A673 (cell line): ENCODE results near the gene PTPA. TPM values are rescaled to one million over a fixed set of nuclear protein-coding genes. Genes with fewer than 3 reads are reported as not detected.

Experiments
- BruUV-seq: library from RNA; stranded (reverse); fragments of 400-500 nt; replicated peaks from 2 replicates; lab custom pipeline; 2021; lab: Mats Ljungman, UMichigan
- CTCF ChIA-PET: fragments of 300-600 bp; sonication (Branson Sonifier 250); formaldehyde crosslinking; loops from one replicate; lab custom pipeline; 2022; ENCODE audit warnings: antibody characterized with exemption; lab: Charles Lee
- POLR2A ChIA-PET: fragments of 300-600 bp; sonication (Branson Sonifier 250); formaldehyde crosslinking; loops from one replicate; lab custom pipeline; 2022; ENCODE audit warnings: antibody characterized with exemption; ENCODE audit not compliant: low non-redundant PET; lab: Charles Lee
- DNase-seq: peaks from one replicate; pipeline ENCODE4 v3.0.0-alpha.2; 2015; ENCODE audit warnings: low spot score
- H3K27ac ChIP-seq: fragments of 200-600 bp; sonication (generic); 2 replicates; pipeline ENCODE4 v1.5.1; 2016; ENCODE audit warnings: mixed run types, low read depth, mild to moderate bottlenecking, mixed read lengths, antibody characterized with exemption, low read length; ENCODE audit not compliant: poor library complexity, severe bottlenecking
- H3K27me3 ChIP-seq: fragments of 200-600 bp; sonication (generic); replicated peaks from 2 replicates; pipeline ENCODE4 v1.6.1; 2017; ENCODE audit warnings: mixed run types, low read depth, mild to moderate bottlenecking, mixed read lengths, antibody characterized with exemption, low read length; ENCODE audit not compliant: insufficient read depth, poor library complexity
- H3K36me3 ChIP-seq: fragments of 200-600 bp; sonication (generic); 2 replicates; pipeline ENCODE4 v1.6.1; 2016; ENCODE audit warnings: mixed run types, mild to moderate bottlenecking, mixed read lengths, antibody characterized with exemption, low read length; ENCODE audit not compliant: insufficient read depth, poor library complexity, severe bottlenecking
- H3K4me1 ChIP-seq: fragments of 200-600 bp; sonication (generic); 2 replicates; pipeline ENCODE4 v1.6.1; 2017; ENCODE audit warnings: mixed run types, mild to moderate bottlenecking, mixed read lengths, antibody characterized with exemption, low read length; ENCODE audit not compliant: insufficient read depth, poor library complexity, severe bottlenecking
- H3K4me3 ChIP-seq: fragments of 200-600 bp; sonication (generic); 2 replicates; pipeline ENCODE4 v1.5.1; 2016; ENCODE audit warnings: low read depth, mixed run types, mild to moderate bottlenecking, mixed read lengths, low read length; ENCODE audit not compliant: poor library complexity, severe bottlenecking
- H3K9me3 ChIP-seq: fragments of 200-600 bp; sonication (generic); 2 replicates; pipeline ENCODE4 v1.6.1; 2016; ENCODE audit warnings: mixed run types, low read depth, mild to moderate bottlenecking, mixed read lengths, antibody characterized with exemption, low read length; ENCODE audit not compliant: poor library complexity, severe bottlenecking
- EZH2 ChIP-seq: fragments of 200-600 bp; sonication (generic); IDR thresholded peaks from 2 replicates; pipeline ENCODE4 v1.6.1; 2017; ENCODE audit warnings: borderline replicate concordance, low read depth, mild to moderate bottlenecking, mixed read lengths, antibody characterized with exemption, low read length; ENCODE audit not compliant: poor library complexity, severe bottlenecking
- intact Hi-C: fragments of 100-400 bp; cut with micrococcal nuclease; formaldehyde crosslinking; loops from one replicate; pipeline ENCODE4 v1.10.0; 2022; ENCODE audit not compliant: unreplicated experiment
- total RNA-seq: library from RNA; stranded (reverse); gene quantifications from 2 replicates; pipeline ENCODE4 v1.2.3, GENCODE V29; 2021
- TF ChIP-seq, protein P1 (sequence below): fragments of 300-800, 200-600 bp; sonication (generic); conservative IDR thresholded peaks from 2 replicates; pipeline ENCODE4 v1.5.1; 2017; ENCODE audit warnings: low read depth, mild to moderate bottlenecking, antibody characterized with exemption, low read length, moderate library complexity, mixed read lengths

The PTPA gene
- total RNA-seq, 1 experiment from 2014 or later: 157 TPM

DNA sequence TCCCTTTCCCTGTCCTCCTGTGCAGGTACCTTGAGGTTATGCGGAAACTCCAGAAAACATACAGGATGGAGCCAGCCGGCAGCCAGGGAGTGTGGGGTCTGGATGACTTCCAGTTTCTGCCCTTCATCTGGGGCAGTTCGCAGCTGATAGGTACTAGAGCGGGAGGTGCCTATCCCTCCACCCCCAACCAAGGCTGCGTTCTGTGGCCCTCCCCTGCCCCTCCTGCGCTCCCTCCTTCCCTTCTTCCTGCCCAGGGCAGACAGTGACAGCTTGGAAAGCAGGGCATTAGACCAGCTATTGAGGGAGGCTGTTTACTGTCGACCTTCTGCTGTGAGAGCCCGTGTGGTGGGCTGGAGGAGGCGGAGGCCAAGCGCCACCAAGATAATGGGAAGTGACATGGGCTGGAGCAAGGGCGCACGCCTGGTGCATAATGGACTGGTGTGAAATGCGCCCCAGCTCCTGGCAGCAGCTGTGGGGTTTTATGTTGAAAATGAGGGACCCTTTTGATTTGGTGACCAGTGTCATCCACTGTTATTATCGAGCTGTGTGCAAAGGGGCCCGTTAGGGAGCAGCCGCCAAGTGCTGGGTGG is 25.3 kb downstream of the PTPA start:
- Histone ChIP-seq H3K4me3 (no peak overlapping the region), H3K27me3 (no peaks in the 10 kb centered on the region), H3K36me3 (peaks cover 35% of the 10 kb centered on the region), H3K27ac (no peak overlapping the region), H3K4me1 (peaks cover 27% of the 10 kb centered on the region), H3K9me3 (no peaks in the 10 kb centered on the region)
- DNase-seq: no peak
- CTCF ChIA-PET: no interaction called here
- TF ChIP-seq, protein P1, sequence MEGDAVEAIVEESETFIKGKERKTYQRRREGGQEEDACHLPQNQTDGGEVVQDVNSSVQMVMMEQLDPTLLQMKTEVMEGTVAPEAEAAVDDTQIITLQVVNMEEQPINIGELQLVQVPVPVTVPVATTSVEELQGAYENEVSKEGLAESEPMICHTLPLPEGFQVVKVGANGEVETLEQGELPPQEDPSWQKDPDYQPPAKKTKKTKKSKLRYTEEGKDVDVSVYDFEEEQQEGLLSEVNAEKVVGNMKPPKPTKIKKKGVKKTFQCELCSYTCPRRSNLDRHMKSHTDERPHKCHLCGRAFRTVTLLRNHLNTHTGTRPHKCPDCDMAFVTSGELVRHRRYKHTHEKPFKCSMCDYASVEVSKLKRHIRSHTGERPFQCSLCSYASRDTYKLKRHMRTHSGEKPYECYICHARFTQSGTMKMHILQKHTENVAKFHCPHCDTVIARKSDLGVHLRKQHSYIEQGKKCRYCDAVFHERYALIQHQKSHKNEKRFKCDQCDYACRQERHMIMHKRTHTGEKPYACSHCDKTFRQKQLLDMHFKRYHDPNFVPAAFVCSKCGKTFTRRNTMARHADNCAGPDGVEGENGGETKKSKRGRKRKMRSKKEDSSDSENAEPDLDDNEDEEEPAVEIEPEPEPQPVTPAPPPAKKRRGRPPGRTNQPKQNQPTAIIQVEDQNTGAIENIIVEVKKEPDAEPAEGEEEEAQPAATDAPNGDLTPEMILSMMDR: no peak
- TF ChIP-seq EZH2: no peak
- intact Hi-C loops: loop anchor here (5.0 kb wide), 2 partner anchors 361 to 651 kb away; no protein-coding TSS in a partner anchor
- POLR2A ChIA-PET: no interaction called here
- BruUV-seq: no TSS peak

DNA sequence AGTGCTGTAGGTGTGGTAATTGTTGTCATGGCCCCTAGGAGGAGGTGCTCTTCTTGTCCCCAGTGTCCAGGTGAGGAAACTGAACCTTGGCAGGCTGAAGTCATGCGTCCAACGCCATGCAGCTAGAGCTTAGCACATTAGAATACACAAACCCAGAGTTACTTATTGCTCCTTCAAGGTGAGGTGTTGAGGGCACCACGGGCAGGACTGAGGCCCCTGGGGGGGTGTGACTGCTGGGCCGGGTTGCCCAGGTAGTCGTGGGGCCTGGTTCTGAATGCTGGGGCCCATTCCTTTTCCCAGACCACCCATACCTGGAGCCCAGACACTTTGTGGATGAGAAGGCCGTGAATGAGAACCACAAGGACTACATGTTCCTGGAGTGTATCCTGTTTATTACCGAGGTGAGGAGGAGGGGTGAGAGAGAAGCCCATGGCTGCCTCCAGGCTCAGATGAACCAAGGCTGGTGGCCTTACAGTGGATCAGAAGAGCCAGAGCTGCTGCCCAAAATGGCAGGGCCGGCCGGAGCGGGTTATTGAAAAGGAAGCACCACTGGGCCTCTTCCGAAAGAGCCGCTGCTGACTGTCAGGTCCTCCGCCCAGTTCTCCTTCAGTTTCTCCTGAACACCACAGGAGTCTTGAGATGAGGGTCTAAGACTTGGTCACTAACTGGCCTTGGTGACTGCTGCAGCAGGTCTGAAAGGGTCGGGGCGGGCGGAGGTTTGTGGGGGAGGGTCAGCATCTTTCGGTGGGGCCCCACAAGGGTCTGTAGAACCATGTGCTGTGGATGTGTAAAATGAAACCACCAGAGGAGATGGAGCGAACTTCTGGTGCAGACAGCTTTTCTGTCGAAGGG is 26.3 kb downstream of the PTPA start:
- POLR2A ChIA-PET: no interaction called here
- intact Hi-C loops: loop anchor here (5.0 kb wide), 2 partner anchors 360 to 650 kb away; no protein-coding TSS in a partner anchor

DNA sequence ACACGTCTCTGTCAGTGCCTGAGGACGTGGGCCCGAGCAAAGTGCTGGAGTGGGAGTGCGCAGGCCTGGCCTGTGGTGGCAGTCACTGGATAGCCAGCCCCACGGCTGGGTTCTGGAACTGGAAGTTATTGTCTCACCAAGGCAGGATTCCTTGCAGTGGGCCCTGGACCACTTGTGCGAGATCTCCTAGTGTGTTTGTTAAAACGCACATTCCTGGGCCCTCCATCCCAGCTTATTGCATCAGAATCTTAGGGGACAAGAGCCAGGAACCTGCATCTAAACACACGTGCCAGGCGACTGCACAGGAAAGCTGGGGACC is 26.9 kb downstream of the PTPA start:
- ChIA-PET POLR2A (no interaction called here), CTCF (interaction anchor here (2.9 kb wide), 1 partner anchor 487 kb away, joined by 40 read pairs; the partner anchor contains the start of gene NTMT1)
- H3K27me3 ChIP-seq: no peaks in the 10 kb centered on the region
- TF ChIP-seq, protein P1: no peak
- no peak for TF ChIP-seq EZH2
- no peak for DNase-seq
- no peak overlapping the region for H3K4me3 ChIP-seq
- intact Hi-C loops: loop anchor here (5.0 kb wide), 2 partner anchors 359 to 649 kb away; no protein-coding TSS in a partner anchor
- peaks cover 43% of the 10 kb centered on the region for H3K4me1 ChIP-seq
- no TSS peak for BruUV-seq
- no peaks in the 10 kb centered on the region for H3K9me3 ChIP-seq
- H3K36me3 ChIP-seq: peaks cover 32% of the 10 kb centered on the region
- peak overlapping the region; percentile 100 for H3K27ac ChIP-seq

More for the DNA sequence above, 26.3 kb downstream of the PTPA start:
- Histone ChIP-seq H3K9me3 (no peaks in the 10 kb centered on the region), H3K4me3 (no peak overlapping the region), H3K36me3 (peaks cover 35% of the 10 kb centered on the region), H3K27ac (peak overlapping the region; percentile 100), H3K4me1 (peaks cover 37% of the 10 kb centered on the region), H3K27me3 (no peaks in the 10 kb centered on the region)
- no TSS peak for BruUV-seq
- DNase-seq: no peak
- TF ChIP-seq, protein P1: no peak
- TF ChIP-seq EZH2: no peak
- CTCF ChIA-PET: interaction anchor here (2.9 kb wide), 1 partner anchor 487 kb away, joined by 40 read pairs; the partner anchor contains the start of gene NTMT1
